Measurements from ENCODE around the gene MYH9.

MYH9 gene

DNA sequence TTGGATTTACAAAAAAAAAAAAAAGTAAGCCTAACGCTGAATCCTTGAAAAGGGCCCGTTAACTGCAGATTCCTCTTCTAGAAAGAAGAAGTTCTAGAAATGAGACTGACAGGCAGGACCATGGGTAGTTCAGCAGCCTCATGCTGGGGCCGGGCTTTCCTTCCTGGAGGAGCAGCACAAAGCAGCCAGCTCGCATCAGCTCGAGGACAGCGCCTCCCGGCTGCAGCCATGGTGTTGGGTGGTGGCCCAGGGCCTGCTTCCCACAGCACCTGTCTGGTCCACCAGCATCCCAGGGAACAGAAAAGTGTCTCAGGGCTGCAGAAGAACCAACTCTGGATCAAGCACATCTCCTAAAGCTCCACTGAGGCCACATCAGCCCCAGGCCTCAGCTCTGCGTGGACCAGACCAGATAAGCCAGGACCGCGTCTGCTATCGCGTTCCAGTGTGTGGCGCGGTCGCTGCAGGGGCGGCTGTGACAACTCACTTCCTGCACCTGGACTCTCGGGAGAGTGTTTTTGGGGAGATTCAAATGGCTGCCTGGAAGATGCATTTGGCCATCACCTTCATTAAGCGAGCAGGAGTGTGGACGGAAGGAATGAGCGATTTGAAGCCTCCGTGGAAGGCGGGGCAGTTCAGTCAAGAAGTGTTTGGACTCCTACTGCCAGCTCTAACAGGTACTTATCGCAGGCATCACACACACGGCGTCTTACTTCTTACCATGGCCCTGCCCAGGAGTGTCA is 53.5 kb downstream of the MYH9 start:
- Histone ChIP-seq H3K4me3 (ENCODE audit: low read depth, low read length) (no peak overlapping the region), H3K9me3 (ENCODE audit: control insufficient read depth, insufficient read depth, low read depth, low read length) (no peaks in the 10 kb centered on the region), H3K4me1 (ENCODE audit: control insufficient read depth, insufficient read depth, low read length) (peaks cover 37% of the 10 kb centered on the region), H3K36me3 (ENCODE audit: control insufficient read depth in 2 of 2, insufficient read depth in 1 of 2, low read length in 2 of 2) (peaks cover 8 to 75% of the 10 kb centered on the region in 2 experiments; a peak in 2 of 3 replicates), H3K27ac (ENCODE audit: extremely low read depth, low read depth, low read length) (0 out of 2 replicates have a peak overlapping the region, but pooled peaks have one; percentile 85)
- TF ChIP-seq ZNF701 (tag by site-specific recombination; IDR thresholded peaks at IDR 0.05) (no peak), ZNF626 (tag by site-specific recombination; IDR thresholded peaks at IDR 0.05) (no peak), ZNF248 (tag by site-specific recombination; IDR thresholded peaks at IDR 0.05) (no peak), FEZF1 (tag by site-specific recombination; IDR thresholded peaks at IDR 0.05) (no peak), ZSCAN30 (tag by site-specific recombination; IDR thresholded peaks at IDR 0.05) (no peak), ZNF138 (tag by site-specific recombination; IDR thresholded peaks at IDR 0.05; ENCODE audit: borderline replicate concordance) (no peak), ZNF140 (tag by site-specific recombination; IDR thresholded peaks at IDR 0.05) (no peak)
- TF ChIP-seq, protein P1, sequence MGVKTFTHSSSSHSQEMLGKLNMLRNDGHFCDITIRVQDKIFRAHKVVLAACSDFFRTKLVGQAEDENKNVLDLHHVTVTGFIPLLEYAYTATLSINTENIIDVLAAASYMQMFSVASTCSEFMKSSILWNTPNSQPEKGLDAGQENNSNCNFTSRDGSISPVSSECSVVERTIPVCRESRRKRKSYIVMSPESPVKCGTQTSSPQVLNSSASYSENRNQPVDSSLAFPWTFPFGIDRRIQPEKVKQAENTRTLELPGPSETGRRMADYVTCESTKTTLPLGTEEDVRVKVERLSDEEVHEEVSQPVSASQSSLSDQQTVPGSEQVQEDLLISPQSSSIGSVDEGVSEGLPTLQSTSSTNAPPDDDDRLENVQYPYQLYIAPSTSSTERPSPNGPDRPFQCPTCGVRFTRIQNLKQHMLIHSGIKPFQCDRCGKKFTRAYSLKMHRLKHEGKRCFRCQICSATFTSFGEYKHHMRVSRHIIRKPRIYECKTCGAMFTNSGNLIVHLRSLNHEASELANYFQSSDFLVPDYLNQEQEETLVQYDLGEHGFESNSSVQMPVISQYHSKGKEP (tag by site-specific recombination; IDR thresholded peaks at IDR 0.05), result no peak
- TF ChIP-seq, protein P2, sequence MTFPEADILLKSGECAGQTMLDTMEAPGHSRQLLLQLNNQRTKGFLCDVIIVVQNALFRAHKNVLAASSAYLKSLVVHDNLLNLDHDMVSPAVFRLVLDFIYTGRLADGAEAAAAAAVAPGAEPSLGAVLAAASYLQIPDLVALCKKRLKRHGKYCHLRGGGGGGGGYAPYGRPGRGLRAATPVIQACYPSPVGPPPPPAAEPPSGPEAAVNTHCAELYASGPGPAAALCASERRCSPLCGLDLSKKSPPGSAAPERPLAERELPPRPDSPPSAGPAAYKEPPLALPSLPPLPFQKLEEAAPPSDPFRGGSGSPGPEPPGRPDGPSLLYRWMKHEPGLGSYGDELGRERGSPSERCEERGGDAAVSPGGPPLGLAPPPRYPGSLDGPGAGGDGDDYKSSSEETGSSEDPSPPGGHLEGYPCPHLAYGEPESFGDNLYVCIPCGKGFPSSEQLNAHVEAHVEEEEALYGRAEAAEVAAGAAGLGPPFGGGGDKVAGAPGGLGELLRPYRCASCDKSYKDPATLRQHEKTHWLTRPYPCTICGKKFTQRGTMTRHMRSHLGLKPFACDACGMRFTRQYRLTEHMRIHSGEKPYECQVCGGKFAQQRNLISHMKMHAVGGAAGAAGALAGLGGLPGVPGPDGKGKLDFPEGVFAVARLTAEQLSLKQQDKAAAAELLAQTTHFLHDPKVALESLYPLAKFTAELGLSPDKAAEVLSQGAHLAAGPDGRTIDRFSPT (tag by site-specific recombination; IDR thresholded peaks at IDR 0.05), result no peak
- TF ChIP-seq, protein P3, sequence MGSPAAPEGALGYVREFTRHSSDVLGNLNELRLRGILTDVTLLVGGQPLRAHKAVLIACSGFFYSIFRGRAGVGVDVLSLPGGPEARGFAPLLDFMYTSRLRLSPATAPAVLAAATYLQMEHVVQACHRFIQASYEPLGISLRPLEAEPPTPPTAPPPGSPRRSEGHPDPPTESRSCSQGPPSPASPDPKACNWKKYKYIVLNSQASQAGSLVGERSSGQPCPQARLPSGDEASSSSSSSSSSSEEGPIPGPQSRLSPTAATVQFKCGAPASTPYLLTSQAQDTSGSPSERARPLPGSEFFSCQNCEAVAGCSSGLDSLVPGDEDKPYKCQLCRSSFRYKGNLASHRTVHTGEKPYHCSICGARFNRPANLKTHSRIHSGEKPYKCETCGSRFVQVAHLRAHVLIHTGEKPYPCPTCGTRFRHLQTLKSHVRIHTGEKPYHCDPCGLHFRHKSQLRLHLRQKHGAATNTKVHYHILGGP (tag by site-specific recombination; IDR thresholded peaks at IDR 0.05), result no peak
- TF ChIP-seq, protein P4, sequence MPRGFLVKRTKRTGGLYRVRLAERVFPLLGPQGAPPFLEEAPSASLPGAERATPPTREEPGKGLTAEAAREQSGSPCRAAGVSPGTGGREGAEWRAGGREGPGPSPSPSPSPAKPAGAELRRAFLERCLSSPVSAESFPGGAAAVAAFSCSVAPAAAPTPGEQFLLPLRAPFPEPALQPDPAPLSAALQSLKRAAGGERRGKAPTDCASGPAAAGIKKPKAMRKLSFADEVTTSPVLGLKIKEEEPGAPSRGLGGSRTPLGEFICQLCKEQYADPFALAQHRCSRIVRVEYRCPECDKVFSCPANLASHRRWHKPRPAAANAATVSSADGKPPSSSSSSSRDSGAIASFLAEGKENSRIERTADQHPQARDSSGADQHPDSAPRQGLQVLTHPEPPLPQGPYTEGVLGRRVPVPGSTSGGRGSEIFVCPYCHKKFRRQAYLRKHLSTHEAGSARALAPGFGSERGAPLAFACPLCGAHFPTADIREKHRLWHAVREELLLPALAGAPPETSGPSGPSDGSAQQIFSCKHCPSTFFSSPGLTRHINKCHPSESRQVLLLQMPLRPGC (tag by site-specific recombination; IDR thresholded peaks at IDR 0.05), result no peak
- TF ChIP-seq, protein P5, sequence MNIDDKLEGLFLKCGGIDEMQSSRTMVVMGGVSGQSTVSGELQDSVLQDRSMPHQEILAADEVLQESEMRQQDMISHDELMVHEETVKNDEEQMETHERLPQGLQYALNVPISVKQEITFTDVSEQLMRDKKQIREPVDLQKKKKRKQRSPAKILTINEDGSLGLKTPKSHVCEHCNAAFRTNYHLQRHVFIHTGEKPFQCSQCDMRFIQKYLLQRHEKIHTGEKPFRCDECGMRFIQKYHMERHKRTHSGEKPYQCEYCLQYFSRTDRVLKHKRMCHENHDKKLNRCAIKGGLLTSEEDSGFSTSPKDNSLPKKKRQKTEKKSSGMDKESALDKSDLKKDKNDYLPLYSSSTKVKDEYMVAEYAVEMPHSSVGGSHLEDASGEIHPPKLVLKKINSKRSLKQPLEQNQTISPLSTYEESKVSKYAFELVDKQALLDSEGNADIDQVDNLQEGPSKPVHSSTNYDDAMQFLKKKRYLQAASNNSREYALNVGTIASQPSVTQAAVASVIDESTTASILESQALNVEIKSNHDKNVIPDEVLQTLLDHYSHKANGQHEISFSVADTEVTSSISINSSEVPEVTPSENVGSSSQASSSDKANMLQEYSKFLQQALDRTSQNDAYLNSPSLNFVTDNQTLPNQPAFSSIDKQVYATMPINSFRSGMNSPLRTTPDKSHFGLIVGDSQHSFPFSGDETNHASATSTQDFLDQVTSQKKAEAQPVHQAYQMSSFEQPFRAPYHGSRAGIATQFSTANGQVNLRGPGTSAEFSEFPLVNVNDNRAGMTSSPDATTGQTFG (tag by site-specific recombination; IDR thresholded peaks at IDR 0.05; ENCODE audit: borderline replicate concordance), result no peak
- POLR2A ChIA-PET, result interaction anchor here (3.3 to 3.7 kb wide), 2 partner anchors 53 to 131 kb away, joined by 23 to 45 read pairs; partner anchors contain the start of gene MYH9
- CTCF ChIA-PET, result interaction anchor here (0.7 to 5.7 kb wide), 8 partner anchors 9 to 135 kb away, joined by 3 to 57 read pairs (median 6); no protein-coding TSS in a partner anchor

DNA sequence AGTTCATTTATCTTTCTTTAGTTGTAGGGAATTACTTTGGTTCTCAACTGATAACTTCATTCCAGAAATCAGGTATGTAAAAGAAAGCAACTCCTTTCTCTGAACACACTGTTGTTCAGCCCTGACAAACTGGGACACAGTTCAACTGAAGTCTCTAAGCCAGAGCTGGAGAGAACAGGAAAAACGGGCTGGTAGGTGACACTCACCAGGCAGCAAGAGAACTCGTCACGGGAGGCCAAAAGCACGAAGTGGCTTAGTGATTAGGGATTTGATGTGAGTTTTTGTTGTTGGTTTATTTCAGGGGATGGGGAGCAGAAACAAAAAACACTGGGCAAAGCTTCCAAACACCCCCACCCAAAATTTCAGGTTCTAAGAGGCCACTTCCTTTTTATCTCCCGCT is 54.1 kb downstream of the MYH9 start:
- Histone ChIP-seq H3K4me1 (ENCODE audit: control insufficient read depth, insufficient read depth, low read length) (peaks cover 43% of the 10 kb centered on the region), H3K4me3 (ENCODE audit: low read depth, low read length) (no peak overlapping the region), H3K36me3 (ENCODE audit: control insufficient read depth in 2 of 2, insufficient read depth in 1 of 2, low read length in 2 of 2) (peaks cover 8 to 70% of the 10 kb centered on the region in 2 experiments; a peak in 2 of 3 replicates), H3K27ac (ENCODE audit: extremely low read depth, low read depth, low read length) (peak overlapping the region; percentile 85; the same call in 1 of the 2 replicates), H3K9me3 (ENCODE audit: control insufficient read depth, insufficient read depth, low read depth, low read length) (no peaks in the 10 kb centered on the region)
- CTCF ChIA-PET, result interaction anchor here (0.7 to 5.7 kb wide), 10 partner anchors 8 to 135 kb away, joined by 3 to 57 read pairs (median 4); no protein-coding TSS in a partner anchor
- POLR2A ChIA-PET, result interaction anchor here (1.0 to 3.7 kb wide), 5 partner anchors 9 to 137 kb away, joined by 3 to 45 read pairs (median 12); partner anchors contain the start of gene MYH9
- TF ChIP-seq ZBTB48 (tag by site-specific recombination; IDR thresholded peaks at IDR 0.05), result no peak
- TF ChIP-seq ZNF404 (tag by site-specific recombination; IDR thresholded peaks at IDR 0.05), result no peak
- no peak for TF ChIP-seq ZNF350 (tag by site-specific recombination; IDR thresholded peaks at IDR 0.05)
- no peak for TF ChIP-seq ZXDB (tag by site-specific recombination; IDR thresholded peaks at IDR 0.05)
- no peak for TF ChIP-seq ZIC2 (tag by site-specific recombination; IDR thresholded peaks at IDR 0.05)
- TF ChIP-seq ZNF19 (tag by site-specific recombination; IDR thresholded peaks at IDR 0.05; ENCODE audit: low read depth), result no peak
- no peak for TF ChIP-seq ZNF530 (tag by site-specific recombination; IDR thresholded peaks at IDR 0.05; ENCODE audit: low read depth)
- TF ChIP-seq PRDM1 (tag by site-specific recombination; IDR thresholded peaks at IDR 0.05), result no peak

Measured in HEK293 (cell line).